Ishikawa (cell line): ENCODE results near the gene ATP11A.

Experiments
- CEBPB ChIP-seq: IDR thresholded peaks from 2 replicates; pipeline ENCODE4 v1.6.1; 2012
- CREB1 ChIP-seq: IDR thresholded peaks from 2 replicates; pipeline ENCODE4 v1.6.1; 2012; ENCODE audit warnings: low read depth
- EGR1 ChIP-seq: IDR thresholded peaks from 2 replicates; pipeline ENCODE4 v1.6.1; 2012
- EP300 ChIP-seq: IDR thresholded peaks from 2 replicates; pipeline ENCODE4 v1.6.1; 2012; ENCODE audit warnings: borderline replicate concordance
- FOXM1 ChIP-seq: IDR thresholded peaks from 2 replicates; pipeline ENCODE4 v1.6.1; 2012; ENCODE audit warnings: low read depth, borderline replicate concordance
- NFIC ChIP-seq: IDR thresholded peaks from 2 replicates; pipeline ENCODE4 v1.6.1; 2012
- RAD21 ChIP-seq: IDR thresholded peaks from 2 replicates; pipeline ENCODE4 v1.6.1; 2012; ENCODE audit warnings: low read depth
- TAF1 ChIP-seq: IDR thresholded peaks from 2 replicates; pipeline ENCODE4 v1.6.1; 2012; ENCODE audit warnings: low read depth, mild to moderate bottlenecking
- TCF12 ChIP-seq: IDR thresholded peaks from 2 replicates; pipeline ENCODE4 v1.6.1; 2012; ENCODE audit warnings: low read depth
- TEAD4 ChIP-seq: IDR thresholded peaks from 2 replicates; pipeline ENCODE4 v1.6.1; 2012
- YY1 ChIP-seq: IDR thresholded peaks from 2 replicates; pipeline ENCODE4 v1.6.1; 2012; ENCODE audit warnings: low read depth
- ZBTB7A ChIP-seq: IDR thresholded peaks from 2 replicates; pipeline ENCODE4 v1.6.1; 2012; ENCODE audit warnings: low read depth
- TF ChIP-seq, protein P1 (sequence below): IDR thresholded peaks from 2 replicates; pipeline ENCODE4 v1.6.1; 2012; ENCODE audit warnings: low read depth, mild to moderate bottlenecking
- TF ChIP-seq, protein P2 (sequence below): IDR thresholded peaks from 2 replicates; pipeline ENCODE4 v1.6.1; 2012
- TF ChIP-seq, protein P3 (sequence below): IDR thresholded peaks from 2 replicates; pipeline ENCODE4 v1.6.1; 2012

ATP11A gene

DNA sequence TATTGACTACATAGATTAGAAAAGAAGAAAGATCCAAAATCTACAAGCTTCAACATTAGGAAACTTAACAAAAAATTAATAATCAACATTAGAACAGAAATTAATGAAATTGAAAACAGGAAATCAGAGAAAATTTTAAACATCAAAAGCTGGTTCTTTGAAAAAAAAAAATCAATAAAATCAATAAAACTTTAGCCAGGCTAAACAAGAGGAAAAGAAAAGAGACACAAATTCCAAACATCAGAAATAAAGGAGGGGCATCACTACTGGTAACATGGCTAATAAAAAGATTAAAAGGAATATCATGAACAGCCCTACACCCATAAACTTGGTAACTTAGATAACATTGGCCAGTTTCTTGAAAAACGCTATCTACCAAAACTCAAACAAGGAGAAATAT is 110.2 kb downstream of the ATP11A start:
- TF ChIP-seq, protein P1, sequence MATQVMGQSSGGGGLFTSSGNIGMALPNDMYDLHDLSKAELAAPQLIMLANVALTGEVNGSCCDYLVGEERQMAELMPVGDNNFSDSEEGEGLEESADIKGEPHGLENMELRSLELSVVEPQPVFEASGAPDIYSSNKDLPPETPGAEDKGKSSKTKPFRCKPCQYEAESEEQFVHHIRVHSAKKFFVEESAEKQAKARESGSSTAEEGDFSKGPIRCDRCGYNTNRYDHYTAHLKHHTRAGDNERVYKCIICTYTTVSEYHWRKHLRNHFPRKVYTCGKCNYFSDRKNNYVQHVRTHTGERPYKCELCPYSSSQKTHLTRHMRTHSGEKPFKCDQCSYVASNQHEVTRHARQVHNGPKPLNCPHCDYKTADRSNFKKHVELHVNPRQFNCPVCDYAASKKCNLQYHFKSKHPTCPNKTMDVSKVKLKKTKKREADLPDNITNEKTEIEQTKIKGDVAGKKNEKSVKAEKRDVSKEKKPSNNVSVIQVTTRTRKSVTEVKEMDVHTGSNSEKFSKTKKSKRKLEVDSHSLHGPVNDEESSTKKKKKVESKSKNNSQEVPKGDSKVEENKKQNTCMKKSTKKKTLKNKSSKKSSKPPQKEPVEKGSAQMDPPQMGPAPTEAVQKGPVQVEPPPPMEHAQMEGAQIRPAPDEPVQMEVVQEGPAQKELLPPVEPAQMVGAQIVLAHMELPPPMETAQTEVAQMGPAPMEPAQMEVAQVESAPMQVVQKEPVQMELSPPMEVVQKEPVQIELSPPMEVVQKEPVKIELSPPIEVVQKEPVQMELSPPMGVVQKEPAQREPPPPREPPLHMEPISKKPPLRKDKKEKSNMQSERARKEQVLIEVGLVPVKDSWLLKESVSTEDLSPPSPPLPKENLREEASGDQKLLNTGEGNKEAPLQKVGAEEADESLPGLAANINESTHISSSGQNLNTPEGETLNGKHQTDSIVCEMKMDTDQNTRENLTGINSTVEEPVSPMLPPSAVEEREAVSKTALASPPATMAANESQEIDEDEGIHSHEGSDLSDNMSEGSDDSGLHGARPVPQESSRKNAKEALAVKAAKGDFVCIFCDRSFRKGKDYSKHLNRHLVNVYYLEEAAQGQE: no peak
- no peak for TF ChIP-seq FOXM1
- no peak for TF ChIP-seq TAF1
- TF ChIP-seq YY1: no peak

DNA sequence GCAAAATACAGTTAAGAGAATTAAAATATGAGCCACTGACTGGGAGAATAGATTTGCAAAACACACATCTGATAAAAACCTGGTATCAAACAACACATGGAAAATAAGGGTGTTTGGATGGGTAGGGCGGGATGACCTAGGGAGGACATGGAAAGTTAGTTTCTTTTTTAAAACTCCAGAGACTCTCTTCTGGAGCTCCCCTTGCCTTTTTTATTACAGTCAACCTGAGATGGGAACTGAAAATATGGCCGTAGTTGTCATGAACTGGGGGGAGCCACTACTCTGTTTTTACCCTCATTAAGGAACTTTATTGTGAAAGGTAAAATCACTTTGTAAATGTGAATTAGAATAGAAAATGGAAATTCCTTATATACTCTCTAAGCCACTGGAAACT is 113.0 kb downstream of the ATP11A start:
- TF ChIP-seq TCF12 (no peak), EP300 (no peak), RAD21 (no peak), NFIC (no peak), YY1 (no peak), FOXM1 (no peak), ZBTB7A (no peak), EGR1 (no peak), CREB1 (no peak), TAF1 (no peak), TEAD4 (no peak)
- TF ChIP-seq, protein P2, sequence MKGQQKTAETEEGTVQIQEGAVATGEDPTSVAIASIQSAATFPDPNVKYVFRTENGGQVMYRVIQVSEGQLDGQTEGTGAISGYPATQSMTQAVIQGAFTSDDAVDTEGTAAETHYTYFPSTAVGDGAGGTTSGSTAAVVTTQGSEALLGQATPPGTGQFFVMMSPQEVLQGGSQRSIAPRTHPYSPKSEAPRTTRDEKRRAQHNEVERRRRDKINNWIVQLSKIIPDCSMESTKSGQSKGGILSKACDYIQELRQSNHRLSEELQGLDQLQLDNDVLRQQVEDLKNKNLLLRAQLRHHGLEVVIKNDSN: no peak
- TF ChIP-seq, protein P3, sequence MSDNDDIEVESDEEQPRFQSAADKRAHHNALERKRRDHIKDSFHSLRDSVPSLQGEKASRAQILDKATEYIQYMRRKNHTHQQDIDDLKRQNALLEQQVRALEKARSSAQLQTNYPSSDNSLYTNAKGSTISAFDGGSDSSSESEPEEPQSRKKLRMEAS: no peak
- TF ChIP-seq, protein P1: no peak

DNA sequence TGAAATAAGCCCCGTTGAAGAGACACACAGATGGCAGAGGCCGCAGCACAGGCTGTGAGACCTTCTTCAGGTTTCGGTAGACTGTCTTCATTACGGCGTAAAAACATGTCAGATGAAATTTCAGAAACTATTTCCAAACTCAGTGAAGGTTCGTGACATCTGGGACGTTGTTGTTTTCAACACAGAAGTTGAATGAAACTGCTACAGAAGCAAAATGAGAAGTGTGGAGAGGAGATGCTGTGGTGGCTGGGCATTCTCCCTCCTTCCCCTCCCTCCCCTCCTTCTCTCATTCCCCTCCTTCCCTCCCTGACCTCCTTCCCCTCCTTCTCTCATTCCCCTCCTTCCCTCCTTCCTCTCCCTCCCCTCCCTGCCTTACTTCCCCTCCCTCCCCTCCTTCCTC is 113.6 kb downstream of the ATP11A start:
- no peak for TF ChIP-seq FOXM1
- no peak for TF ChIP-seq YY1
- TF ChIP-seq NFIC: no peak
- no peak for TF ChIP-seq ZBTB7A
- TF ChIP-seq, protein P1: no peak
- TF ChIP-seq, protein P3: no peak
- no peak for TF ChIP-seq EGR1
- TF ChIP-seq TAF1: no peak

DNA sequence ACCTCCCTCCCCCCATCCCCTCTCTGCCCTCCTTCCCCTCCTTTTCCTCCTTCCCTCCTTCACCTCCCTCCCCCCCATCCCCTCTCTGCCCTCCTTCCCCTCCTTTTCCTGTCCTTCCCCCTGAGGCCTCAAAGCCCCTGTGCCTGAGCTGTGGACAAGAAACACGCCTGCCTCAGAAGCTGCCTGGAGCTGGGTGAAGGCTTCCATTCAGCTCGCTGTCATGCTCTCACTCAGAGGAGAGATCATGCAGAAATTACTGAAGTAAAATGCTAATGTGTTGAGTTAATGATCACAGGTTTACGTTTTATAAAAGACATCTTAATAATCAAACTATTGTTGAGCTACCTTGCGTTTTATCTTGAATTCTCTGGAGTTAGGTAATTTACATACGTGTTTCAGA is 114.5 kb downstream of the ATP11A start:
- TF ChIP-seq CREB1 (no peak), TAF1 (no peak), TEAD4 (no peak), RAD21 (no peak), EGR1 (no peak), NFIC (no peak), EP300 (no peak)
- TF ChIP-seq, protein P3: no peak

DNA sequence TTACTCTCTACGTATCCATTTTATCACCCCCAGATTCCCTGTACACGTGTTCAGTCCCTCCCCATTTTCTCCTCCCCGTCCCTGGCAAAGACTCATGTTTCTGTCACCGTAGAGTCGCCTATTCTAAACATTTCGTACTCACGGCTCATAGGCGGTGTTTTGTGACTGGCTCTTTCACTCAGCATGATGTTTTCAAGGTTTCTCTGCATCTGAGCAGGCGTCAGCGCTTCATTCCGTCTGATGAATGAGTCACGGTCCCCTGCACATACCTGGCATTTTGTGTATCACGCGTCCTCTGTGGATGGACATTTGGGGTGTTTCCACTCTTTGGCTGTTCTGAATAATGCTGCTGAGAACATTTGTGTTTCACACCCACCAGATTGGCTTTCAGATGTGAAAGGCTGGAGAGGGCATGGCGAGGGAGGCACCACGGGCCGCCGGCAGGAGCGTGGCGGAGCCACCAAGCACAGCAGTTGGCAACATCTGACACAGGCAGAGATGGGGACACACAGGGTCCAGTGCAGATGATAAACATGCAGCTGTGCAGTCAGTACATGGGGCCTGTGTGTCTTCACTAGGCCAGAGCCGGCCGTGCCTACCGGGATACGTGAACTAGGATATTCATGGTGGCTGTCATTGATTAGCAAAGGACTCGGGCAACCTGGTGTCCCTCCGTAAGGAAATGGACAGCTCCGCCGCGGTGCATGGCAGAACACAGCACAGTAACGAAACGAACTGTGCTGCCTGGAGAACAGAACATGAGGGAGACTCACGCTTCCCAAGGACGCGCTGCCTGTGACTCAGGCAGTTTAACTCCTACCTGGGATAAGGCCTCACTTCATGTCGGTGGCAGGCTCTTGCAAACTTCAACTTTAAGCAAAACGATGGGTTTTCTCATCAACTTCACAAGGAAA is 117.2 kb downstream of the ATP11A start:
- TF ChIP-seq, protein P2: no peak
- TF ChIP-seq EGR1 (no peak), YY1 (no peak), FOXM1 (no peak), NFIC (no peak), TCF12 (no peak), CREB1 (no peak), RAD21 (no peak), EP300 (no peak), TEAD4 (no peak), ZBTB7A (no peak), TAF1 (no peak), CEBPB (no peak)
- TF ChIP-seq, protein P3: no peak
- TF ChIP-seq, protein P1: no peak
